D341Med (cell line): ENCODE results near the gene KATNB1.
"Not testable (repeated sequence)": the region's sequence is repeated elsewhere in the genome, so short reads cannot be mapped to it uniquely, and the experiment has no call there.

Experiments used
- DNase-seq: peaks from one replicate; pipeline ENCODE4 v3.0.0; 2012; ENCODE audit warnings: low spot score

KATNB1 gene

DNA sequence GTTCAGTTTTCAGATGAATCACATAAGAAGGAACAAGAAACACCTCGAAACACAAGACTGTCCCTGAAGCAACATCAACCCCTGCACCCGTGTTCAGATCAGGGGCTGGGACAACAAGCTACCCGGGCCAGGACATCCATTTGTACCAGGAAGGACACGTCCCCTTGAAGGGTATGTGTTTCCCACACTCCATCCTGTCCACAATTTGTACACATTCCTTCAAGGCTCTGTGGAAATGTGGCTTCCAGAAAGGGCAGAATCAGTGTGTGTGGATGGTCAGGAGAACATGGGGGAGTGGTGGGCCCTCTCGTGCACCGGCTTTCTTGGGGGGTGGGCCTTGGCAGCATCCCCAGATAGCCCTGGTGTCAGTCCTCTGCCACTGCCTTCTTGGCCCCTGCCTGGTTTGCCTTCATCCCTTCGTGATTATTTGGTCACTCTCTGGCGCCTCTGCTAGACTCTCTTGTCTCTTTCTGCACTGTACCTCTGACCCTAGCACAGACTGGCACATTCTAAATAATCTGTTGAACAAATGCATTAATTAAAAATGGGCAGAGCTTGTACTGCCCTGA is 56.4 kb downstream of the KATNB1 start:
- DNase-seq = no peak

DNA sequence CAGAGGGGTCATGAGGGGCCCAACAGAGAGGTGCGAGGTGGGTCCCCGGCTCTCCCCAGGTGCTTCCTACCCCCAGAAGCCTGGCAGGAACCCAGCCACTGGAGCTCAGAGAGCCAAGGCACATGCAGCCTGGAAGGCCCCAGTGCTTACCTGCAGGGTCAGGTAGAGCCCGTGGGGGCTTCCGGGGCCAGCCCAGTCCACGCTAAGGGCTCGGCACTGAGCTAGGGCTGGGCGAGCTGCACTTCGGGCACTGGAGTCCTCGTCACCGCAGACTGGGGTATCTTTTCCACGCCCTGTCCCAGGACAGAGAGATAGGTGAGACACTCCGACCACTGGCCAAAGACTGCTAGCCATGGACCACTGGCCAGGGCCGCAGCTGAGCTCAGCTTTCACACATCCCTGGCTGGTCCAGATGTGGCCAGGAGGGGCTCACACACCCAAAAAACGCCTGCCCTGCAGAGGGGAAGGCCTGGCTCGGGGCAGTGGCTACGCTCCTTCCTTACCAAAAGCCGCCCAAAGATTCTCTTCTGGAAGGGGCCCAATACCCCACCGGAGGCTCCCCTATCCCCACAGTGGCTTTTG is 59.4 kb downstream of the KATNB1 start:
- DNase-seq = no peak

DNA sequence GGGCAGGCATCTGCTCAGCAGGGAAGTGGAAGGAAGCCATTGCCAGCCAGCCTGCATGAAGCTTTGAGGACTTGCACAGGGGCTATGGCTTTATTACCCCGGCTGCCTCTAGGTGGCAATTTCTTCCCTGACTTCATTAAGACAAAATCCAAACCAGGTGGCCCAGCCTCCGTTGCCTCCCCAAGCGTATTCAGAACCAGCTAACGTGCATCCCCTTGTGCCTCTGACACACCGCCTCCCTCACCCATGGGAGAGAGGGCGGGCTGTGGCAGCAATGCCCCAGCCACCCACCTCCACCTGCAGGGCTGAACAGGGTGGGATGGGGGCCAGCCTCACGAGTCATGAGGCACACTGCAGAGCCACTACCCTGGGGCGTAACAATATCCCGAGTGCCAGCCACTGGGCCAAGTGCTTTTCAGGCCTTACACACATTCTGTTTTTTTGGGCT is 59.9 kb downstream of the KATNB1 start:
- DNase-seq = peak; percentile 79

DNA sequence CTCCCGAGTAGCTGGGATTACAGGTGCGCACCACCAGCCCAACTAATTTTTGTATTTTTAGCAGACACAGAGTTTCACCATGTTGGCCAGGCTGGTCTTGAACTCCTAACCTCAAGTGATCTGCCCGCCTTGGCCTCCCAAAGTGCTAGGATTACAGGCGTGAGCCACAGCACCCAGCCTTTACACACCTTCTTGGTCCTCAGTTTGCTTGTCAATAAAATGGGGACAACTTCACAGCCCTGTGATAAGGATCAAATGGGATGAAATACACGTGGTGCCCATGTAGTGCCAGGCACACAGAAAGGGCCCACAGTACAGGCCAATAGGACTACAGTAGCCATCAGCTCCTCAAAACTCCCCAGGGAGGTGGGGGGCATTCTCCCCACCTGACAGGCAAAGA is 60.4 kb downstream of the KATNB1 start:
- not testable (repeated sequence) for DNase-seq

DNA sequence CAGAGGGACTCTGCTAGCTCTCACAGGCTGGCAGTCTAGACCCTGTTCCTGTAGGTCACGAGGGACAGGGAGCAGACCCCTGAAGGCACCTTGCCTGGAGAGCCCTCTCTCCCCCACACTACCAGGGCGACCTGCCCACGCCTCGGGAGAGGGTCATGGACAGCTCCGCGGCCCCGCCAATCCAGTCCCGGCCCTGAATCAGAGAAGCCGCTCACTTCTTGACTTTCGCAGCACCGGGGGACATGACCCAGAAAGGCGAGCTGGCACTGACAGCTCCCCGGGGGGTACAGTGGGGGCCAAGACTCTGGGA is 61.6 kb downstream of the KATNB1 start:
- peak; percentile 20 for DNase-seq

DNA sequence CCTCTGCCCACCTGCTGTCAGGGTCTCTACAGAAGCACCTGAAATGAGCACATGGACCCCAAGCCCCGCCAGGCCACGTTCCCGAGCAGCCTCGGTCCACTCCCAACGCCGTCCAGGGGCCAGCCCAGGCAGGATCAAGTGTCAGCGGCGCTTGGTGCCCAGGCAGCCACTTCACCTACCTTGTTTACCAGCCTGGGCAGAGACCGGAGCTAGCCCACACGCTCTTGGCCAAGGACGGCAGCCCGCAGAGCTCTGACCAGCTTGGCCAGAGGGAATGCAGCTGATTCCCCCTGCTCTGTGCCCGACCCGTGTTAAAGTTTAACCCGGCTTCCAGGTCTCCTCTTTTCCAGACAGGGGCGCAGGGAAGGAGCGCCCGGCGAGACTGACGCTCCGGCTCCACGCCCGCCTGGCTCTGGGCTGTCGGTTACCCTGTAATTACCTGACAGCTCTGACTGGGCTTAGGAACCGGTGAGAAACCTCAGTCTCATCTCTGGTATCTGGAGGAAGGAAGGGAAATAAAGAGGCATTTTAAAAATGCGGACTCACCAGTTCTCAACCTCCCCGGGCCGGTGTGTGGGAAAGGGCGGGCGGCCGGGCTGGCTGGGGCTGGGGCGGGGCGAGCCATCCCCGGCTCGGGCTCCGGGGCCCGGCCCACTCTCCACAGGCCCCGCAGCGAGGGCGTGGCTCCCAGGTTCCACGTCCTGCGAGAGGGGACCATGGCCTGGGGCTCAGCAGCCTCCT is 62.1 kb downstream of the KATNB1 start:
- peak; percentile 35 for DNase-seq

DNA sequence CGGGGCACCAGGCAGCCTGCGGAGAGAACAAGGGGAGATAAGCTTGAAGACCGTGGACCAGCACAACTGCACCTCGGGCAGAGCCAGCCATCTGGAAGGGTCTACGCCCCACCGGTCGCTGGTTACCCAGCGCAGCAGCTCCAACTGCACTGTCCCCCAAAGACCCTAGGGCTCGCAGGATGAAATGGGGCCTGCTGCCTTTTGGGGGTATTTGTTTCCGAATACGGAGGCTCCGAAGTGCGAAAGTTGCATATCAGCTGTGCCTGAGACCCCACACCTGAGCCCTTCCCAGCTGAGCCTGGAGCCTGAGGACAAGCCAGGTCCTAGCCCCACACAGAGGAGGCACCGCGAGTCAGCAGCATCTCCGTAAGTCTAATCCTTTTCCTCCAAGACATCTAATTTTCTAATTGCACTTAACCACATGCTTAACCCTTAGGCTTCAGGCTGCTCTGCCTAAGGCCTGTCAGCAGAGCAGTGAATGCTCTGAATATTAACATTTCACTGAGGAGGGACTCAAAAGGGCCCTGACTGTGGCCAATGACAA is 62.8 kb downstream of the KATNB1 start:
- peak; percentile 65 for DNase-seq

DNA sequence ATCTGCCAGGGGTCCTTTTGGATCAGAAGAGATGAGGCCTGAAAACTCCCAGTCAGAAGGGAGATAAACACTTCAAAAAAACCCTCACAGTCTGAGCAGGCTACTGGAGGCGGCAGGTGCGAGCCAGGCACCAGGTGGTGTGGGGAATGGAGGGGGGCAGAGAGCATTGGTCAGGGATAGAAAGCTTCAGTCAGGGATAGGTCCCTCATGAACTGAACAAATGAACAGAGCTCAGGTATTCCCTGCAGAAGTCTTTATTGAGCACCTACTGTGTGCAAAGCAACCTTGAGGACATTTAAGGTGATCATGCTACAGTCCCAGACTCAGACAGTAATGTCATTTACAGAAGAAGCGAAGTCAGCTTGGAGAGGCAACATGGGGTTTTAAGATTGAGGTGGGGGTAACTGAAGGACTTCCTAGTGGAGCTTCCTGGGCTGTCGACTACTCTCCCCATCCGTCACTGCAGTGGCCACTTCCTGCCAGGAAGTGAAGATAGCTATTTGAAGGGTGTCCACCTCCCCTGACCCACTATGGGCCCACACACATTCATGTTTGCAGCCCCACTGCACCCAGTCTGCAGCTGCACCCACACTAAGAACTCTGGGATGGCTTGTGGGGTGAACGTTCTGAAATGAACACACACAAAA is 63.5 kb downstream of the KATNB1 start:
- DNase-seq = peak; percentile 29

DNA sequence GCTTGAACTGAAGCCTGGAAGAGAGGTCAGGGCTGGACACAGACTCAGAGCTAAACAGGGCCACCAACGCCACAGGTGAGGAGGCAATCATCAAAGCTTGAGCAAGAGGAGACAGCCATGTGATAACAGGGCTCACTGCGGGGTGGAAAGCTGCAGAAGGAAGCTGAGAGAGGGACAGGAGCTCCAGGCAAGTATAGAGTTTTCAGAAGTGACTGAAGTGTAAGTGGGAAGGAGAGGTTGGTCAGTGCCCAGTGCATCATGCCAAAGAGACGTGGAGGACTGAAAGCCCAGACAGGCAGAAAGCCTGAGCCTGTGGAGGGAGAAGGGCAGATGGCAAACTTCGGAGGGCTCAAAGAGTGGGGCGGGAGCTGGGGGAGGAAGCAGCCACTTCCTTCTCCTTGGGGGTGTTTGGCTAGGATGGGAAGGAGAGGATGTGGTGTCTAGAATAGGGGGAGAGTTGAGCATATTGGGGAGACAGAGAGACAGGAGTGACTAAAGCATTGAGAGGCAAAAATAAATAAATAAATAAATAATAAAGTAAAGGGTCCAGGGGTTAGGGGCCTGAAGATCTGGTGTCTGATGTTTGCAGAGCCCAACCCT is 64.1 kb downstream of the KATNB1 start:
- no peak for DNase-seq

DNA sequence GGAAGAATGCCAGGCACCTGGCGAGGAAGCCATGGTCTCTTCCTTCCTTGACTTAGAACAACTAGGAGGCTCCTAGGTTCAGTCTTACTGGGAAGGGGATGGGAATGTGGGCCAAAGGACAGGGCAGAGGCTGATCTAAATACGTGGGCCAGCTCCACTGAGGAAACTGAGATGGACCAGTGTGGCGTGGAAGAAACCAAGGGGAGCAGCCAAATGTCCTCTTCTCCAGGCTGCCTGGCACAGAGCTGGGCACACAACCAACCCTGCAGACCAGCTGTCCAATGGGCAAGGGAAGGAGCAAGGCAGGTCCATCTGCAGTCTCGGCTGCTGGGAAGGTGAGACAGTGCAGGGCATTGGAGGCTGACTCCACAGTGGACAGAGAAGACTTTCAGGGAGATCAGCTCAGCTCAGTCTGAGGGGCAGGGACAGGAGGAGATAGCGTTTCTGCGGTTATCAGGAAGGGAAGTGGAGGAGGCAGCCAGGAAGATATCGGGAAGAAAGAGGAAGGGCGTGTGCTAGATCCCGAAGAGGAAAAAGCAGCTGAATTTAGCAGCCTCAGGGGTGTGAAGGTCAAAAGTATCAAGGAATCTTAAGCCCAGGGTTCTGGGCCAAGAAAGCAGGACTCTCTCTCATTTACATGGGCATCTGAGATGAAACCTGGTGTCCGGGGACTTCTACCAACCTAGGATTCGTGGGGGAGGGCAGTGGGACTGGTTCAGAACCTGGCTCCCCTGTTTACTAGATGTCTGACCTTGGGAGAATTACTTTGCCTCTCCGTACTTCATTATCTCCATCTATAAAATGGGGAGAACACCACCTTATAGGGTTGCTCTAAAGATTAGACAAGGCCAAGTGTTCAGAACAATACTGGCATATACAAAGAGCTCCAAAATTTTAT is 64.9 kb downstream of the KATNB1 start:
- DNase-seq = no peak

DNA sequence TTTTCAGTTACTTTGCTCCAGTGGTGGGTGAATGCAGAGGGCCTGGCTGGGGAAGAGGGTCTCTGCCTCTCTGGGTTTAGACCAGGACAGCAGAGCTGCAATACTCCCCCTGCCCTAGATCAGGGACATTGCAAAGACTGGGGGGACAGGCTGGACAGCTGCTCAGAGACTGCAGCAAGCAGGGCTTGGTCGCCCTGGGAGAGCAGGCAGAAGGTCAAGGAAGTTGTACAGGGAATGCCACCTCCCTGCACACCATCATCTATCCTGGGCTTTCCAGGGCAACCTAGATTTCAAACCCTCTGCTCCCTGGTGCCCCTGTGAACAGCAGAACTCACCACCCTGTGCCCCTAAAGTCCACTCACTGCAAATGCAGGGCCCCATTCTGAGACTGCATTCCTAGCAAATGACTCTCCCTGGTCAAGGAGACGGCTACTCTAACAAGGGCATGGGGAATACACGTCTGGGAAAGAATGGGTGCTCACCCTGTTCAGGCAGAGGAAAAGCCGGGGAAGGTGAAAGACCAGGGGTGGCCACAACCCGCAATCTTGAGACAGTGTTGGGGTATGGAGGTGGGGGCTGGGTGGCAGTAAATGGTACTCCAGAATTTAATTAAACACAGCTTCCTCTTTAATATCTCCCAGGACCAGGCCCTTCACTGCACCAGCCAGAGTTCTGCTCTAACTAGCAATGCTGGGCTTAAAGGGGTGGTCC is 65.7 kb downstream of the KATNB1 start:
- DNase-seq = no peak

DNA sequence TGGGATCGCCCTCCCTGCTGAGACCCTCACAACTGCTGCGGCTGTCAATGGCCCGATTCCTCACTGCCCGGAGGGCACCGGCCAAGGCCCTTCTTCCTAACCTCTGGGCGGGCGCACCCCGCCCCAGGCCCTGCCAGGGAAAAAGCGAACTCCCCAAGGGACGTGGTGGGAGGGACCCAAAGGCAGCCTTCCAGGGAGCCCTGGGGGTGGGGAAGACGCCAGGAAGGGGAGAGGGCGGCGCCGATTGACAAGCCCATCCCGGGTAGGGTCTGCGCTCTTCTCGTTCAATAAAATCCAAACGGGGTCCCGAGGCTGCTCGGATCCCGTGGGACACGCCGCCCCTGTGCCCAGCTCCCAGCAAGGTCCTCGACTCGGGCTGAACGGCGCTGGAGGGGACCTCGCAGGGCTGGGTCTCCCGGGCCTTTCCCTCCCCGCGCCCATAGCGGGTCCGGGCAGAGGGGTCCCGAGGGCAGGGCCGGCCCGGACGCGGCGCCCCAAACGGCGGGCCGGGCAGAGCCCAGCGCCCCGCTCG is 66.3 kb downstream of the KATNB1 start:
- peak; percentile 63 for DNase-seq

DNA sequence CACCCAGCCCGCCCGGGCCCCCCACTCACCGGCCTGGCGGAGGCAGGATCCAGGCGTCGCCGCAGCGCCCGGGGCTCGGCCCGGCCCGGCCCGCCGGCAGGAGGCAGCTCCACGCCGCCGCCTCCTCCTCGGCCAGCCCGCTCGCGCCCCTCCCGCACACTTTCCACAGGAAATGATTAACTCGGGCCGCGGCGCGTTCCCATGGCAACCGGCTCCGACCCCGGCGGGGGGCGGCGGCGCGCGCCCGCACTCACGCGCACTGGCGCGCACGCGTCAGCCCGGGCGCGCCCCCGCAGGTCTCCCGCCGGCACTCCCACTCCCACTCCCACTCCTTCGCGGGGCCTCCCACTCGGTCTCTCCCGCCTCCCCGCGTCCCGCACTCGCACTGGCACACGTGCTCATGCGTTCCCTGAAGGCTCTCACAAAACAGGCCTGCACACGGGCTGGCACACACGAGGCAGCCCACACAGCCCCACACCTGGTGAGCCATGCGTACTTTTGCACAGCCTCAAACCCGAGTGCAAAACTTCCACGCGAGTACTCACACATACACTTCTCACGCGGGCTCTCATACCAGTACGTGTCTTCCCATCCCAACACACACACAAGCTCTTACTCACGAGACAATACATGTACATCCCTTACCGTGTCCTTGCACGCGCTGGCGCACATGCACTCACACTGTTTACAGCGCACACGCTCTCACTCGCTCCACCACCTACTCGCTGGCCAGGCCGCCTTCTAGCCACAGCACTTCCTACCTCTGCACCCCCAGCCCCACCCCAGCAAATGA is 67.0 kb downstream of the KATNB1 start, which contains the start of gene KIFC3:
TSS of gene KIFC3 (minus strand) at position 151 of the 793 bp plus-strand sequence. CDS start 4,248 bp downstream, outside the sequence.
- DNase-seq = peak; percentile 84

DNA sequence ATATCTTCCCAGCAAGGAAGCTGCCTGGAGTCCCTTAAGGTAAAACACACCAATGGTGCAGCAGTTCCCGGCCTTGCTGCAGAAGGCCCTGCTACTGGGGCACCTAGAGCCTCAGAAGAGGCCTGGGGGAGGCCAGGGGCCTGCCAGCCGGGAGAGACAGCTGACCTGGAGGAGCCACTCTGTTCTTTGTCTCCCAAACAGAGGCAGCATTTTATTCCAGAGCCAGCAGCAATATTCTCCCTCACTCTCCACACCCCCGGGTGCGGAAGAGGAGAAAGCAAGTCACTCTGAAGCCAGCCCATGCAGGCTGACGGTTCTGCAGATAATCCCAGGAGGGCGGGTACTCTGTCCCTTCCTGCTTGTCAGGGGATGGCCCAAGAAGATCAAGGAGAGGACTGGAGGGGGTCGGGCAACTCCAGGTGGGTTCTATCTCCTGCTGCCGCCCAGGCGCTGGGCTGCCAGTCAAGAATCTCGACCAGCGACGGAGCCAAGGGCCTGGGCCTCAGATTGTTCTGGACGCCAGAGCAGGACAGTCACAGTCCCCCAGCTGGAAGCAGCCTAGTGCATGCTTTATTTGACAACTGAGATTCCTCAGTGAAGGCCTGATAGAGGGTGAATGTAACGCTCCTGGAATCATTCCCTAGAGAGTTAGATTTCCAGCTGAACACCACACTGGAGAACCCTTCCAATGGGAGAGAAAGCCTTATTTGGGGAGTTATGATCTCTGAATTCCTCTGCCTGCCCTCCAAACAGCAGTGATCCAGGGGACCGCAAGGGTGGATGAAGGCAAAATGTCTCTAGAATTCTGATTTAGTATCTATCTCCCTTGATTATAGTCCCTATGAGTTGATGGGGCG is 67.8 kb downstream of the KATNB1 start:
- DNase-seq = no peak

DNA sequence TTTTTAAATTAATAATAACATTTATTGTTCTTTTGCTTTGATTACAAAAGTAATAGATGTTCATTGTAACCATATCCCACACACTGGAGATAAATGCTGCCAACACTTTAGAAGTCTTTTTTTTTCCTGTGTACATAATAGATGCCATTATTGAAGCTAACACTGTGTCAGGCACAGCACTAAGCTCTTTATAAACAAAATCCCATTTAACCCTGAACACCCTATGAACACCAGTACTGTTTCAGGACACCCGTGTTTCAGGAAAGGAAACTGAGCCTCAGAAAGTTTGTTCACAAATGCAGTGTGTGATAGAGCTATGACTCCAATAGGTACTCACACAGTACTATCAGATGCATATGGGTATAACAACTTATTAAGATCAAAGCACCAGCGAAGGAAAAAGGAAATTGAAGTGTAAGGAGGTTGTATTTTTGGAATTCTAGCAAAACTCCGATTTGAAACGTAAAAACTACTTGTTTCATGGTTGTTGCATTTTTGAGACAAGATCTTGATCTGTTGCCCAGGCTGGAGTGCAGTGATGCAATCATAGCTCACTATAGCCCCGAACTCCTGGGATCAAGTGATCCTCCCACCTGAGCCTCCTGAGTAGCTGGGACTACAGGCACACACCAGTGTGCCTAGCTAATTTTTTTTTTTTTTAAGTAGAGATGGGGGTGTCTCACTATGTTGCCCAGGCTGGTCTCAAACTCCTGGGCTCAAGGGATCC is 68.7 kb downstream of the KATNB1 start:
- DNase-seq = no peak

DNA sequence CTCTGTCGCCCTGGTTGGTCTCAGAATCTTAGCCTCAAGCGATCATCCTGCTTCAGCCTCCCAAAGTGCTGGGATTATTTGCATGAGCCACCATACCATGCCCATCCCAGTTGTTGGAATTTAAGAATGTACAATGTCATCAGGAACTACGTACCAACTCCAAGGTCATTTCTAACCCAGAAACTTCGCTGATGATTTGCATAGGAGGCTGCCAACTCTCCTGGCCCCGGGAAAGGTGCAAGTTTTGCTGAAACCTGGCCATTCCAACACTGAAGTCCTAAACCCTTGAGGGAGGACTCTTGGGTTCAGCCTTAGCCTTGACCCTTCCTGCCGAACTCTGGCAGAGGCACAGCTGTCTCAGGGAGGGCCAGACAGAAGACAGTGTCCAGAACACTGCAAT is 69.6 kb downstream of the KATNB1 start:
- no peak for DNase-seq
